Ovary (tissue), 3 donors: ENCODE data around the gene DMGDH.

ENCODE experiments used
- CTCF ChIP-seq, 3 donors: fragments of 450-650 bp in 2 of 3; fragments of 200-600 bp in 1 of 3; IDR thresholded peaks; one replicate each; pipeline versions ENCODE4 v1.5.1 to v1.8.0; 2016 to 2022; ENCODE audit warnings: antibody characterized with exemption in 3 of 3, mild to moderate bottlenecking in 1 of 3
- EP300 ChIP-seq: sonication (generic); formaldehyde crosslinking; IDR thresholded peaks from one replicate; pipeline ENCODE4 v1.6.1; 2017; ENCODE audit warnings: antibody characterized with exemption
- POLR2A ChIP-seq: fragments of 450-650 bp; IDR thresholded peaks from one replicate; pipeline ENCODE4 v1.6.1; 2017; ENCODE audit warnings: antibody characterized with exemption, mild to moderate bottlenecking, moderate library complexity
- donor health status: DM: no; HTN: no; CAD: no.

GRCh38 chr5:79031485-79031867 is 38.0 kb downstream of the DMGDH start:
- no peak for TF ChIP-seq CTCF (IDR thresholded peaks at IDR 0.05)
- TF ChIP-seq POLR2A: no peak
- no peak for TF ChIP-seq EP300
